Hematopoietic multipotent progenitor cell (in vitro differentiated cells): ENCODE data around the gene FHL3. TPM values are rescaled to one million over a fixed set of nuclear protein-coding genes. Genes with fewer than 3 reads are reported as not detected.
"Not testable (repeated sequence)": the region's sequence is repeated elsewhere in the genome, so short reads cannot be mapped to it uniquely, and the experiment has no call there.

Experiments
- DNase-seq, 3 donors: peaks; one replicate each; pipeline ENCODE4 v3.0.0-alpha.2; 2011 to 2015; ENCODE audit warnings: low read depth in 2 of 3, low spot score in 2 of 3
- total RNA-seq: library from RNA; depleted of rRNA; stranded (reverse); fragments of >200 nt; gene quantifications from one replicate; pipeline ENCODE4 v1.2.3, GENCODE V29; 2012

Gene FHL3
- total RNA-seq, 1 donor: 63.0 TPM

- peak in 1 of 3 donors; percentile 47 for DNase-seq
These were observed 9.5 kb downstream of the FHL3 start for GRCh38 chr1:37995751-37996345.

DNA sequence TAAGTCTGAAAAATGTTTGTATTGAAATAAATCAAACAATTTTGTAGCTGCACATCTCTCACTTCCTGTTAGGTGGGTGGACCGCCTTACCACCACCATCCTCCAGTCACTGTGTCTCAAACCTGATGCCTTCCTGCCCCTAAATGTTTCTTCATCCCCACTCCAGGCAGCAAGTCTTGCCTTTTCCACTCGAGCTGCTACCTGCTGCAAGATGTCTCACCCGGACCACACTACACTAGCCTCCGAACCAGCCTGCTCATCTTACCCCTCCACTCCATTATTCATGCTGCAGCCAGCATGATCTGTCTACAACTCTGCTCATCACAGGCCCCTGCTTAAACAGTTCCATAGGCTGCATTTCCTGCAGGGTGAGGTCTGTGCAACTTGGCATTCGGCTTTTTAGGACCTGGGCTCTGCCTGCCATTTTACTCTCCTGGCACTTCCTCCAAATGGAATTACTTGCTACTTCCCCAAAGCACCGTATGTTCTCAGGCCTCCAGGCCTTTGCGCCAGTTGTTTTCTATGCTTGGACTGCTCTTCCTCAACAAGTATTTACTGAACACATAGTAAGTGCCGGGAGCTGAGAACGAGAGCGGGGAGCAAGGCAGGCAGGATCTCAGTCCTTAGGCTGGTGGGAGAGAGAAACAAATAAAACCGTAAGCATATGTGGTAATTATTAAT lies 10.3 kb downstream of the FHL3 start:
- no peak for DNase-seq

- peak in 1 of 3 donors; percentile 38 for DNase-seq
These were observed 15.9 kb downstream of the FHL3 start for GRCh38 chr1:37989361-37989930.

DNA sequence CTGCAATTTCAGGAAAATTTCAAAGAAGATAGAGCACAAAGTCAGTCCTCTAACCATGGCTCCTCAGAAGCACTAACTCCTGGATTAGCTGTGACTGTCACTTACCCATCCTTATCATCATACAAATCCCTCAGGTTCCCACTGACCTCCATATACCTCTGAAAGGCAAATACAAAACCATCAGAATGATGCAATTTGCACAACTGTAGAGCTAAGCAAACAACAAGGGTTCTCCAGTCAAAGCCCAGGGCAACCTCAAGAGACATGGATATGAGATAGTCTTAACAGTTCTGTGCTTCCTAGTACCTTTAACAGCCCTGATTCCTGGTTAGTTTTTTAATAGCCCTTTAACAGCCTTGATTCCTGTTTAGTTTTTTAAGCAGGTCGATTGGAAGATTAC lies 17.6 kb downstream of the FHL3 start:
- no peak for DNase-seq

- DNase-seq: no peak
These were observed 21.8 kb downstream of the FHL3 start for GRCh38 chr1:37983546-37983945.

DNA sequence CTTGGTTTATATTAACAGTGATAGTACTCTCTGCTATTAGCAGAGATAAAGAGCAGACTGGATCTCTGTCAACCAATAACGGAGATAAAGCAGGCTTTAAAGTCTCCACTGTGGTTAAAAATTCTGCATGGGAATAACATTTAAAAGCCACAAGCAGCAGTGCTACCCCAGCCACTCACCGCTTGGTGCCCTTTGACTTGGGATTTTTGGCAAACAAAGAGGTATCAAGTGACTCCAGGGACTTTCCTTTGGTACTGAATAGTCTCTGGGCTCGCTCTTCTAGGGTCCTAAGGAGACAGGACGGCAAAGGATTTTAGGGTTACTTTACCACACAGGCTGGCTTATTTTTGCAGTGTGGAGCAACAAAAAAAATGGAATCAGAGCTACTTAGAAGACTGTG lies 26.8 kb downstream of the FHL3 start:
- DNase-seq: no peak

DNA sequence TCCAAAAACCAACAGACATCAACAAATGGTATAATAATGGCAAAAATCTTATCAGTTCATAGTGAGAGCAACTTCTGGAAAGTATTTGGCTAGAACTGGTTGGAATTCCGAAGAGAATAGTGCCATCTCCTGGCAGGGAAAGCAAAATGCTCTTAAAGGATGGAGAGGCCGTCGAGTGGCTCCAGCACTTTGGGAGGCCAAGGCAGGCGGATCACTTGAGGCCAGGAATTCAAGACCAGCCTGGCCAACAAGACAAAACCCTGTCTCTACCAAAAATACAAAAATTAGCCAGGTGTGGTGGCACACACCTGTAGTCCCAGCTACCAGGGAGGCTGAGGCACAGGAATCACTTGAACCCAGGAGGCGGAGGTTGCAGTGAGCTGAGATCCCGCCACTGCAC lies 30.2 kb downstream of the FHL3 start:
- peak in 2 of 3 donors; percentile 34 to 67 for DNase-seq

- no peak for DNase-seq
These were observed 30.7 kb downstream of the FHL3 start for GRCh38 chr1:37974567-37974966.

DNA sequence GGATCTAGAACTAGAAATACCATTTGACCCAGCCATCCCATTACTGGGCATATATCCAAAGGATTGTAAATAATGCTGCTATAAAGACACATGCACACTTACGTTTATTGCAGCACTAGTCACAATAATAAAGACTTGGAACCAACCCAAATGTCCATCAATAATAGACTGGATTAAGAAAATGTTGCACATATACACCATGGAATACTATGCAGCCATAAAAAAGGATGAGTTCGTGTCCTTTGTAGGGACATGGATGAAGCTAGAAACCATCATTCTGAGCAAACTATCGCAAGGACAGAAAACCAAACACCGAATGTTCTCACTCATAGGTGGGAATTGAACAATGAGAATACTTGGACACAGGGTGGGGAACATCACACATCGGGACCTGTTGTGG lies 31.6 kb downstream of the FHL3 start:
- not testable (repeated sequence) for DNase-seq

- no peak for DNase-seq
These were observed 40.0 kb downstream of the FHL3 start for GRCh38 chr1:37965301-37965700.

- not testable (repeated sequence) for DNase-seq
These were observed 41.2 kb downstream of the FHL3 start for GRCh38 chr1:37964106-37964505.

DNA sequence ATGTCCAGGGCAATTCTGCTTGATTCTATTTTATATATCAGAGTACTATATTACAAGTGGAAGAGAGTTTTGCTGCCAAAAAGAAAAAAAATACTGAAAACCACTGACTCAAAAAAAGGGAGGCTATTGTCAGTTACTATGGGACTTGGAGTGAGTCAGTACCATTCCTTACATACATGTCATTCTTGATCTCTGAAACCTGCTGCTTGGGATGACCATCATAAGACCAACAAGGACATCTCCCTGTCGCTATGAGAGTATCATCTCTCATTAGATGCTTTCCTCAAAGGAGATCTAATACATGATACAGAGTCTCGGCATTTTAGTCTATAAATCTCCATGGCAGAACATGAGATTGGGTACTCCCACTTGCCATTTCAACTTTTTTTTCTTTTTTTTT lies 46.6 kb downstream of the FHL3 start:
- DNase-seq: no peak

DNA sequence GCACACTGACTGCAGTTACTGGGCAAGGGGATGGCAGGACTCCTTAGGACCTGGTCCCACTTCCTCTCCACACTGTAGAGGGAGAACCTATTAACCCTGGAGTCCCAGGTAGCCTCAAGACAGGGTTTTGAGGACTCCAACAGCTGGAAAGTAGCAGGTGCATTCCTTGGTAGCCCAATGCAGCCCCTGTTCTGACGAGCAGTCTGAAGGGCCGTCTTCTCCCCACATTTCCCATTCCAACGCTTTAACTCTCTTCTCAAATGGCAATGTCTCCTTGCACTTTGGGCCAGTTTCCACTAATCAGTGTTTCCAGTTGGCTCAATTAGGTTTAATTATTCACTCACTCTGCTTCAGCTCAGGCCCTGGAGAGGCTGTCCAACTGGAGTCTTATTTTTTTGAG lies 49.6 kb downstream of the FHL3 start:
- no peak for DNase-seq

- DNase-seq: peak in 1 of 3 donors; percentile 7
These were observed 50.9 kb downstream of the FHL3 start for GRCh38 chr1:37954316-37954971.

DNA sequence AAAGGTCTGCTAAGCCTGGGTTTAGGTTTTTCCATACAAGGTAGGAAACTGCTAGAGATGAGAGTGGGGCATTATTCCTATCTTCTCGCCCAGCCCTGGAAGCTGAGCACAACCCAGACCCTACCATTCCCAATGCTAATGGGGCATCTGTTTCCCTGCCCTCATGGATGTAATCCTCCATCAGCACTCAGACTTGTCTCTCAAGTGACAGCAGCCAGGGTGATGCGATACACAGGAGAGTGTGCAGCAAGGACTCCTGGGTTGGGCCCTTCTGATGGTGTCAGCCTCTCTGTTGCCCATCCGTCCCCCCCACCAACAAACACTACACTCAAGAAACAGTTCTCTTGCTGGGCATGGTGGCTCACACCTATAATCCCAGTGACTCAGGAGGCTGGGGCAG lies 52.6 kb downstream of the FHL3 start:
- DNase-seq: no peak

DNA sequence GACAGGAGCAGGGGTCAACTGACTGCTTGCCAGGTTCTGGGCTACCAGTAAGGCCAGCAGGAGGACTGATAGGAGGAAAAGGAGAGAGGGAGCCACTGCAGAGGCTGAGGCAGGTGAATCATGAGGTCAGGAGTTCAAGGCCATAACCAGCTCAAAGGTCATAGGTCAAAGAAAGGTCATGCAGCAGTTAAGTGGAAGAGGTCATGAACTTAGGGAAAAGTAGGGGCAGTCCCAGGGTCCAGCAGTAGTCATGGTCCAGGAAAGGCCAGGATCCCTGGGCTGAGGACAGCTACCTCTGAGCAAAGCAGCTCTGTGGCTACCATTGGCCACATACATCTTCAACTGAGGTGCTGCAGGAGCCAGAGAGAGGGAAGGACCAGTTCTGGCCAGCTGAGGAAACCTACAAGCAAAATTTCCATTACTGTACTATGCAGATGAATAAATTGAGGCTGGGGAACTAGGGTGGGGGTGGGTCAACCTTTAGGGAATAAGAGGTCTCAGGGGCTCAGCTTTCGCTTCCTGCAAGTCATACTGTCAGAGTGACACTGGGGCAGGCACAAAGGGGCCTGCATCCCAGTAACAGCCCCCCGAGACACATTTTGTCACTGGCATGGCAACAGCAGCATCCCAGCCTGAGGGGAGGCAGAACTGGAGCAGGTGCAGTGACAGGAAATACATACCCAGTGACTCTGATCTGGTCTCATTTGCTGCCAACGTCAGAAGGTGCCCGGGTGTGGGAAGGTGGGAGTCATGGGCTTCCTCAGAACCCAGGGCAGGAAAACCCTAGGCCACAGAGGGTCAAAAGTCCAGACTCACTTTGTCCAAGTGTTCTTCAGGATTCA lies 53.3 kb downstream of the FHL3 start:
- DNase-seq: no peak

GRCh38 chr1:37951041-37951782 lies 54.1 kb downstream of the FHL3 start:
- no peak for DNase-seq

DNA sequence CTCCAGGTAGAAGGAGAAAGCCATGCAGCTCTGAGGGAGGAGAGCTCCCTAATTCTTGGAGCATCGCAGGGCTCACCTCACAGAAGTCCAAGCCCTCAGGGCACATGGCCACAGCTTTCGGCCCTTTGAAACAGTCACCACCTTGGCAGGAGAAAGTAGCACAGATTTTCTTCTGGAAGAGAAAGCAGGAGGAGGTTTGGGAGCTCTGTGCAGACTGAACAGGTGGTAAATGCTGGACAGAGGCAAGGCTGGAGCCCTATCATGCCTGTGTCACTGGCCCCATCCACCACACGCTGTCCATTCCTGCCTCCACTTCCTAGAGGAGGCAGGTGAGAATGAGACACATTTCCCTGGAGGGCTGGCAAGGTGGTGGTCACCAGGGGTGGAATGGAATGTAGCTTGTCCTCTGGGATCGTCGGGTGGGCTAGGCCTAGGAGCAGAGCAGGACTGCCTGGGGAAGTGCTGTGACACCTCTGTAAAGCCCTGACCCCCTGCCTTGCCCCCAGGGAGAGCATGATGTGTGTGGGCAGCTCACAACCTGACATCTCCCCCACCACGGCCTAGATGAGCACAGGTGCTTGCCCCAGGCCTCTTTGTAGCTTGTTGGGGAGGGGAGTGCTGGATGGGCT lies 55.7 kb downstream of the FHL3 start:
- no peak for DNase-seq

DNA sequence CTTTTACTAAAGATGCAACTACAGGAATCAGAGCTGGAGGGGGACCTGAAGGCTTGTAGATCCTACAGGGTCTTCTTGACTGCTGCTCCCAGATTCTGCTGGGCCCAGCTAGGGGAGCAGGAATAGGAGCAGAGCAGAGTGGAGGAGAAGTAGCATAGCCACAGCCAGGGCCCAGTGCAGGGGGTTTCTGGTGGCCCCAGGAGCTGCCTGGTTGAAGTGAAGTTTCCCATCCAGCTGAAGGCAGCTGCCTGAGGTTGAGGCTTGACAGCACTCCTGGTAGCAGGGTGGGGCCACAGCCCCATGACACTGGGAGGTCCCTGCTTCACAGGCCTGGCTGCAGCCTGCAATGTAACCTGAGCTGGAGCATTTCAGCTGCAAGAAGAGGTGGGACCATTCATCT lies 56.5 kb downstream of the FHL3 start:
- DNase-seq: no peak

GRCh38 chr1:37948166-37948565 lies 57.1 kb downstream of the FHL3 start:
- no peak for DNase-seq
